Right lobe of liver (tissue), 6 donors: ENCODE results near the gene SCCPDH. TPM values are rescaled to one million over a fixed set of nuclear protein-coding genes. Genes with fewer than 3 reads are reported as not detected.

Source experiments
- ATAC-seq, 4 donors: fragments of 200-7000 bp; cut with Tn5 transposase; one replicate each; pipeline ENCODE4 v1.9.1; 2020; ENCODE audit warnings: mild to moderate bottlenecking in 4 of 4, moderate library complexity in 4 of 4
- DNase-seq, 3 donors: peaks; one replicate each; pipeline ENCODE4 v3.0.0-alpha.2; 2020
- H3K27ac ChIP-seq, 3 donors: fragments of 200-600 bp; one replicate each; pipeline ENCODE4 v1.8.0; 2022
- H3K27me3 ChIP-seq, 2 donors: fragments of 200-600 bp; one replicate each; pipeline ENCODE4 v1.8.0; 2022
- H3K36me3 ChIP-seq, 4 donors: fragments of 200-600 bp; sonication (generic) in 1 of 4; one replicate each; pipeline versions ENCODE4 v1.5.1 to v1.8.0; 2017 to 2022; ENCODE audit warnings: control low read depth in 1 of 4
- H3K4me1 ChIP-seq, 4 donors: fragments of 200-600 bp; sonication (generic) in 1 of 4; one replicate each; pipeline versions ENCODE4 v1.5.1 to v1.8.0; 2017 to 2022; ENCODE audit warnings: control low read depth in 1 of 4
- H3K4me3 ChIP-seq, 3 donors: fragments of 200-600 bp; one replicate each; pipeline ENCODE4 v1.8.0; 2022
- H3K9me3 ChIP-seq, 4 donors: fragments of 200-600 bp; sonication (generic) in 1 of 4; one replicate each; pipeline versions ENCODE4 v1.5.1 to v1.8.0; 2017 to 2022; ENCODE audit warnings: control low read depth in 1 of 4
- POLR2A ChIP-seq: fragments of 450-650 bp; IDR thresholded peaks from one replicate; pipeline ENCODE4 v1.6.1; 2017; ENCODE audit warnings: antibody characterized with exemption, mild to moderate bottlenecking
- WGBS: methylation state at CpG from one replicate; pipeline ENCODE4 v1.1.6; 2018; ENCODE audit warnings: low coverage, low lambda C conversion rate; ENCODE audit not compliant: insufficient coverage; ENCODE audit errors: missing lambda C conversion rate; 5-methylcytosine and 5-hydroxymethylcytosine counted together
- intact Hi-C, 2 donors: fragments of 100-400 bp; cut with DNase I; formaldehyde crosslinking; loops; one replicate each; pipeline versions ENCODE4 v1.11.2 to v1.14.1; 2022
- total RNA-seq, 6 experiments: library from RNA; depleted of rRNA in 2 of 6; stranded (reverse); fragments of >200 nt in 2 of 6; fragmentation: NEBNext Ultra II Directional in 3 of 6; extraction: Animal tissue kit (Norgen Biotek cat#: 25700) in 3 of 6; gene quantifications; one replicate each; pipeline versions ENCODE4 v1.1.0 to v1.2.4, GENCODE V29; 2016 to 2023
- TF ChIP-seq, protein P1 (sequence below), 4 donors: fragments of 200-600 bp in 3 of 4; fragments of 450-650 bp in 1 of 4; IDR thresholded peaks; one replicate each; pipeline versions ENCODE4 v1.5.1 to v1.8.0; 2016 to 2022; ENCODE audit warnings: antibody characterized with exemption in 4 of 4, mild to moderate bottlenecking in 2 of 4
- donor health status: DM: no; HTN: yes; CAD: no.
- donor health status: DM: no; HTN: no; CAD: no.
- donor health status: DM: no; HTN: no; CAD: no.
- donor health status: DM: no; HTN: yes; CAD: no.
- donor health status: DM: no; HTN: yes; CAD: no.

Gene SCCPDH
- total RNA-seq, 6 experiments from 2014 or later: 80.3 to 125 (median 85.3) TPM

DNA sequence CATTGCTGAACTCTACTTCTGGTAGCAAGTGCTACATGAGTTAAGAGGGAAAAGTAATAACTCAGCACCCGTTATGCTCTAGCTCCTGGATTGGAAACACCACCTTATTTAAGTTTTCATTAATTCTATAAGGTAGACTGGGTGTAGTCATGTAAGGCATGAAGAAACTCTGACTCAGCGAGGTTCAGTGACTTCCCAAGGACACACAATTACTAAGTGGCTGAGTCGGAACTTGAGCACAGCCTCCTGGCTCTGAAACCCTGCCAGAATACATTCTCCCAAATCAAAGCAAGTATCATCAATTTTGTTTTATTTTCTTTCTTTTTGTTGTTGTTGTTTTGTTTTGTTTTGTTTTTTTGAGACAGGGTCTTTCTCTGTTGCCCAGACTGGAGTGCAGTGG, 29.1 kb upstream of the SCCPDH start:
- Histone ChIP-seq H3K36me3 (no peaks in the 10 kb centered on the region), H3K27me3 (no peaks in the 10 kb centered on the region), H3K4me1 (peaks cover 0 to 5% (median 0%) of the 10 kb centered on the region in 4 donors), H3K4me3 (no peak overlapping the region), H3K9me3 (no peaks in the 10 kb centered on the region), H3K27ac (no peak overlapping the region)
- DNase-seq (no peak), ATAC-seq (no peak)
- no peak for TF ChIP-seq POLR2A
- TF ChIP-seq, protein P1, sequence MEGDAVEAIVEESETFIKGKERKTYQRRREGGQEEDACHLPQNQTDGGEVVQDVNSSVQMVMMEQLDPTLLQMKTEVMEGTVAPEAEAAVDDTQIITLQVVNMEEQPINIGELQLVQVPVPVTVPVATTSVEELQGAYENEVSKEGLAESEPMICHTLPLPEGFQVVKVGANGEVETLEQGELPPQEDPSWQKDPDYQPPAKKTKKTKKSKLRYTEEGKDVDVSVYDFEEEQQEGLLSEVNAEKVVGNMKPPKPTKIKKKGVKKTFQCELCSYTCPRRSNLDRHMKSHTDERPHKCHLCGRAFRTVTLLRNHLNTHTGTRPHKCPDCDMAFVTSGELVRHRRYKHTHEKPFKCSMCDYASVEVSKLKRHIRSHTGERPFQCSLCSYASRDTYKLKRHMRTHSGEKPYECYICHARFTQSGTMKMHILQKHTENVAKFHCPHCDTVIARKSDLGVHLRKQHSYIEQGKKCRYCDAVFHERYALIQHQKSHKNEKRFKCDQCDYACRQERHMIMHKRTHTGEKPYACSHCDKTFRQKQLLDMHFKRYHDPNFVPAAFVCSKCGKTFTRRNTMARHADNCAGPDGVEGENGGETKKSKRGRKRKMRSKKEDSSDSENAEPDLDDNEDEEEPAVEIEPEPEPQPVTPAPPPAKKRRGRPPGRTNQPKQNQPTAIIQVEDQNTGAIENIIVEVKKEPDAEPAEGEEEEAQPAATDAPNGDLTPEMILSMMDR (IDR thresholded peaks at IDR 0.05): no peak
- WGBS: 92% methylated on average over 3 of the region's 3 CpGs
- intact Hi-C loops: loop anchor here in 1 of 2 donors (10.0 kb wide), 1 partner anchor 190 kb away; the partner anchor contains the start of gene SMYD3

DNA sequence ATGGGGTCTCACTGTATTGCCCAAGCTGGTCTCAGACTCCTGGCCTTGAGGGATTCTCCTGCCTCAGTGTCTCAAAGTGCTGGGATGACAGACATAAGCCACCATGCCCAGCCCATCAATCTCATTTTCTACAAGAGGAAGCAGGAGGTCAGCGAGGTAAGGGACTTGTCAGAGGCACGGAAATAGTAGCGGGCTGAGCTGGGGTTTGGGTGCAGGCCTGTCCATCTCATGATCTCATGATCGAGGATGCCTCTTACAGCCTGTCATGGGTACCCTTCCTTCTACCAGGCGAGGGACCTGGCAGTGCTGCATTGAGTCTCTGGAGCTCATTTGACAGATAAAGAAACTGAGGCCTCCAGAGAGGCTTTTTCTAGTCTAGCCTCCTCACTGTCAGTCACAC, 28.5 kb upstream of the SCCPDH start:
- peak overlapping the region in 1 of 3 donors; percentile 27 for H3K27ac ChIP-seq
- no peak for ATAC-seq
- intact Hi-C loops: loop anchor here in 1 of 2 donors (10.0 kb wide), 1 partner anchor 191 kb away; the partner anchor contains the start of gene SMYD3
- no peaks in the 10 kb centered on the region for H3K9me3 ChIP-seq
- H3K4me3 ChIP-seq: no peak overlapping the region
- no peaks in the 10 kb centered on the region for H3K27me3 ChIP-seq
- peaks cover 0 to 5% (median 0%) of the 10 kb centered on the region in 4 donors for H3K4me1 ChIP-seq
- no peak for DNase-seq
- WGBS: 100% methylated on average over 1 of the region's 5 CpGs
- TF ChIP-seq, protein P1 (IDR thresholded peaks at IDR 0.05): no peak
- H3K36me3 ChIP-seq: no peaks in the 10 kb centered on the region

DNA sequence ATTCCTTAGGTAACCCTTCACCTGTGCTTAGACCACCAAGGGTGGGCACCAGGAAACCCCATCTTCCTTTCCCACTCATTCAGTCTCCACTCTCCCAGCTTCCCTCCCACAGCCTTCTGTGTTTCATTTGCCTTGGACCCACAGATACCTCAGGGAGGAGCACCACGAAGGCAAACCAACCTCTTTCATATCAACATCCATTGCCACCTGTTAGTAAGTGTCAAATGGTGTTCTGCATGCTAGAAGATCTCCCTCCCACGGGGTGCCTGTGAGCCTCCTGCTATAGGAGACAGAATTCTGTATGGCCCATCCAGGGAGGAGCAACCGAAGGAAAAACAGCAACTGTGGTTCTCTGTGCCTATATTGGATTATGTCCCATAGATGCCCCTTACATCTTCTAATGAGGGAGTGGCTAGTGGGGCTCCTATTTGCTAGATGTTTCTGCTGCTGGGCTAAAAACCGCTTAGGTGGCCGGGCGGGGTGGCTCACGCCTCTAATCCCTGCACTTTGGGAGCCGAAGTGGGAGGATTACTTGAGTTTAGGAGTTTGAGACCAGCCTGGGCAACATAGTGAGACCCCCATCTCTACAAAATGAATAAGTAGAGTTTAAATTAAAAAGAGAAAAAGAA, 25.6 kb upstream of the SCCPDH start:
- peak overlapping the region in 1 of 3 donors; percentile 45 for H3K4me3 ChIP-seq
- H3K27me3 ChIP-seq: no peaks in the 10 kb centered on the region
- H3K36me3 ChIP-seq: no peaks in the 10 kb centered on the region
- TF ChIP-seq, protein P1 (IDR thresholded peaks at IDR 0.05): no peak
- TF ChIP-seq POLR2A: no peak
- WGBS: 79% methylated on average over 7 of the region's 8 CpGs
- peaks cover 0 to 5% (median 0%) of the 10 kb centered on the region in 4 donors for H3K4me1 ChIP-seq
- no peak for ATAC-seq
- H3K9me3 ChIP-seq: no peaks in the 10 kb centered on the region
- no peak for DNase-seq
- intact Hi-C loops: loop anchor here in 1 of 2 donors (10.0 kb wide), 1 partner anchor 194 kb away; the partner anchor contains the start of gene SMYD3
- H3K27ac ChIP-seq: peak overlapping the region in 2 of 3 donors; percentile 31 to 59

DNA sequence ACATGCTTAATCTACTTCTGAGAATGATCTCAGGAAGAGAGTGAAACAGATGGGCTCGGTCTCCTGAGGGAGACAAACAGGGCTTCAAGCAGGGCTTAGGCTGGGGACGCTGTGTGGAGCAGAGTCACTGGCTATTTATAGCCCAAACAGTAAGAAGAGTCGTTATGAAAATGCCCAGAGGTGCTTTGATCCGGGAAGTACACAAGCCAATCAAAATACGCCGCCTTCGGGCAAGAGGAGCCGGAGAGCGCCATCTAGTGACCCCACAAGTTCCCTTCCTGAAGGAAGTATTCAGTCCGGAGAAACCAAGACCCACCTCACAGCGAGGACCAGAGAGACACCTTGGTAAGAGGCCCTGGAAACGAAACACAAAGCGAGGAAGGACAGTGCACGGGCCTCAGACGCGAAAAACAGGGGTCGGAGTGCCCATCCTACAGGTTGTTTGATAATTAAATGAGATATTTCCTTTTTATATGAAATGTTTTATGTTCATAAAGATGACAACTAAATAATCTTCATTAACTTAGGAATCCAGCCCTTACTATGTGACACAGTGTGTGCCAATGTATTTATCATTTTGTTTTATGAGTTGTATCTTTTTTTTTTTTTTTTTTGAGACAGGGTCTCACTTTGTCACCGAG, 25.0 kb upstream of the SCCPDH start:
- H3K9me3 ChIP-seq: no peaks in the 10 kb centered on the region
- peak overlapping the region in 1 of 3 donors; percentile 45 for H3K4me3 ChIP-seq
- peak; percentile 77 to 83 (median 79) for ATAC-seq
- 9% methylated on average over 15 of the region's 18 CpGs for WGBS
- peak; percentile 26 for TF ChIP-seq POLR2A
- TF ChIP-seq, protein P1 (IDR thresholded peaks at IDR 0.05): peak; percentile 63 to 93 (median 90)
- intact Hi-C loops: loop anchor here in 1 of 2 donors (10.0 kb wide), 1 partner anchor 194 kb away; the partner anchor contains the start of gene SMYD3
- H3K4me1 ChIP-seq: peaks cover 0 to 5% (median 0%) of the 10 kb centered on the region in 4 donors
- H3K27ac ChIP-seq: peak overlapping the region in 2 of 3 donors; percentile 31 to 59
- no peaks in the 10 kb centered on the region for H3K27me3 ChIP-seq
- peak; percentile 82 to 85 (median 85) for DNase-seq
- H3K36me3 ChIP-seq: no peaks in the 10 kb centered on the region
